ENCODE measurements around the gene C11orf42. TPM values are rescaled to one million over a fixed set of nuclear protein-coding genes. Genes with fewer than 3 reads are reported as not detected.

The C11orf42 gene
- total RNA-seq, 1 experiment from 2014 or later, result not detected

DNA sequence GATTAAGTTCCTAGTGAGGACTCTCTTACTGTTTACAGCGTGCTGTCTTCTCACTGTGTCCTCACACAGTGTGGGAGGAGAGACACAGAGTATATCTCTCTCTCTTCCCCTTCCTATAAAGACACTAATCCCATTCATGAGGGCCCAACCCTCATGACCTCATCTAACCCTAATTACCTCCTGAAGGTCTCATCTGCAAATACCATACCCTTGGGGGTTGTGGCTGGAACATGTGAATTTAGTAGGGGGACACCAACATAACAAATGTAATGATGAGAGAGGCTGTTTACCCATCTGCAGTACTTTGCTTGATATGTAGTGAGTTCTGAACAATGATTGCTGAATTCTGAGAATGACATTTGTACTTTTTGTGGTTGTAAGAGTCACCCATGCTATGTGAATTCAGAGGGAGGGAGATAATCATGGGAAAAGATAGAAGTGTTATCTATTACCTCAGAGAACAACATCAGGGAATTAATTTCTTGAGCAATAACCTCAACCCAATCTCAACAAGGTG lies 11.2 kb upstream of the C11orf42 start:
- Histone ChIP-seq H4K5ac (ENCODE audit: insufficient read length, low read depth, low read length) (no peak overlapping the region), H2BK20ac (ENCODE audit: low read depth, low read length, poor library complexity, severe bottlenecking) (no peak overlapping the region), H2BK120ac (ENCODE audit: low read depth, low read length, poor library complexity, severe bottlenecking) (no peak overlapping the region), H2AK5ac (ENCODE audit: insufficient read length, low read length) (no peak overlapping the region), H3K23me2 (ENCODE audit: insufficient read length, low read depth, low read length, poor library complexity, severe bottlenecking) (no peaks in the 10 kb centered on the region), H4K91ac (ENCODE audit: insufficient read length, low read depth, low read length) (no peak overlapping the region), H3K14ac (ENCODE audit: insufficient read depth, low read length) (no peak overlapping the region), H3K27ac (ENCODE audit: insufficient read length, low read depth, low read length) (no peak overlapping the region), H2BK5ac (ENCODE audit: insufficient read length, low read length) (no peak overlapping the region), H3K4me1 (ENCODE audit: insufficient read depth, low read length) (no peaks in the 10 kb centered on the region), H3T11ph (ENCODE audit: low read length) (no peak overlapping the region), H3K23ac (ENCODE audit: insufficient read length, low read depth, low read length) (no peak overlapping the region), H3K9ac (ENCODE audit: extremely low read depth, insufficient read length, low read length) (no peak overlapping the region), H4K8ac (replicated peaks; ENCODE audit: insufficient read length, low read depth, low read length) (no peak overlapping the region), H2AFZ (ENCODE audit: low read length) (no peak overlapping the region), H2BK15ac (ENCODE audit: low read depth, low read length) (no peak overlapping the region), H3K4me2 (ENCODE audit: insufficient read depth, insufficient read length, low read length) (no peak overlapping the region), H3K27me3 (ENCODE audit: insufficient read depth, low read length) (no peaks in the 10 kb centered on the region), H3K18ac (ENCODE audit: insufficient read length, low read depth, low read length) (no peak overlapping the region), H3K56ac (ENCODE audit: insufficient read length, low read depth, low read length) (no peak overlapping the region), H3K79me2 (ENCODE audit: insufficient read depth, low read length) (no peaks in the 10 kb centered on the region), H4K20me1 (ENCODE audit: control insufficient read depth, insufficient read depth, insufficient read length) (no peaks in the 10 kb centered on the region), H2BK12ac (ENCODE audit: insufficient read length, low read depth, low read length) (no peak overlapping the region), H3K9me3 (ENCODE audit: control insufficient read depth, low read depth, low read length) (no peaks in the 10 kb centered on the region), H3K79me1 (ENCODE audit: insufficient read depth, low read depth, low read length, poor library complexity, severe bottlenecking) (no peaks in the 10 kb centered on the region), H3K4ac (ENCODE audit: low read depth, low read length) (no peak overlapping the region)
- H3K9me3 Mint-ChIP-seq, result no peaks in the 10 kb centered on the region; a peak in 1 of 5 replicates
- peaks cover 0 to 2% (median 0%) of the 10 kb centered on the region in 3 experiments; a peak in 2 of 7 replicates for H3K36me3 Mint-ChIP-seq (ENCODE audit: insufficient read depth in 1 of 3, low read depth in 3 of 3)
- whole genome bisulfite sequencing (ENCODE audit: extremely low coverage, insufficient read length, low lambda C conversion rate), result no CpG with 5 or more reads among the region's 1 CpG
- no peak overlapping the region for H3K27ac Mint-ChIP-seq
- no peak overlapping the region for H3K4me3 Mint-ChIP-seq
- TF ChIP-seq, protein P1, sequence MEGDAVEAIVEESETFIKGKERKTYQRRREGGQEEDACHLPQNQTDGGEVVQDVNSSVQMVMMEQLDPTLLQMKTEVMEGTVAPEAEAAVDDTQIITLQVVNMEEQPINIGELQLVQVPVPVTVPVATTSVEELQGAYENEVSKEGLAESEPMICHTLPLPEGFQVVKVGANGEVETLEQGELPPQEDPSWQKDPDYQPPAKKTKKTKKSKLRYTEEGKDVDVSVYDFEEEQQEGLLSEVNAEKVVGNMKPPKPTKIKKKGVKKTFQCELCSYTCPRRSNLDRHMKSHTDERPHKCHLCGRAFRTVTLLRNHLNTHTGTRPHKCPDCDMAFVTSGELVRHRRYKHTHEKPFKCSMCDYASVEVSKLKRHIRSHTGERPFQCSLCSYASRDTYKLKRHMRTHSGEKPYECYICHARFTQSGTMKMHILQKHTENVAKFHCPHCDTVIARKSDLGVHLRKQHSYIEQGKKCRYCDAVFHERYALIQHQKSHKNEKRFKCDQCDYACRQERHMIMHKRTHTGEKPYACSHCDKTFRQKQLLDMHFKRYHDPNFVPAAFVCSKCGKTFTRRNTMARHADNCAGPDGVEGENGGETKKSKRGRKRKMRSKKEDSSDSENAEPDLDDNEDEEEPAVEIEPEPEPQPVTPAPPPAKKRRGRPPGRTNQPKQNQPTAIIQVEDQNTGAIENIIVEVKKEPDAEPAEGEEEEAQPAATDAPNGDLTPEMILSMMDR (conservative IDR thresholded peaks at IDR 0.05), result no peak
- H3K27me3 Mint-ChIP-seq (ENCODE audit: low read depth), result no peaks in the 10 kb centered on the region
- no peak for DNase-seq
- H3K4me1 Mint-ChIP-seq, result no peaks in the 10 kb centered on the region; a peak in 1 of 4 replicates
